NCI-H510A treated with DMSO at 0.1 percent for 48 hours (cell line): ENCODE measurements around the gene NTRK2.

Experiments
- DNase-seq: peaks from one replicate; lab custom pipeline; 2025; lab: John Stamatoyannopoulos, UW

Gene NTRK2

DNA sequence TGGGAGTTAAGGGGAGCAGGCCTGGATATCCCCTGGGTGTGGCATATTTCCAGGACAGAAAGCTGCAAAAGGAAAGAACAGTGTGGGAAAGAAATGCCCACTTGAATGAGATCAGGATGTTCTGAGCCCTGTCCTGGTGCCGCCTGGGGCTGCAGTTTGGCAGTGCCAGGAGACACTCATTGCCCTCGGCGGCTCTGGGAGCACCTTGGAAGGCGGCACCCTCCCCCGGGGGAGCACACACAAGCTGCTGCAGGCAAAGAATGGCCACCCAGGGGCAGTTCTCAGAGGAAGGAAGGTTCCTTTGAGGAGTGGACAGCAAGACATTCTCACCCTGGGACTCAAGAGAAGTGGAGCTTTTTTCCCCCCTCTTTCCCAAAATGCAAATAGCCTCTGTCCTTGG, 305.3 kb downstream of the NTRK2 start:
- DNase-seq, result no peak

- no peak for DNase-seq
These were observed 306.4 kb downstream of the NTRK2 start for GRCh38 chr9:84975926-84976325.

GRCh38 chr9:84978661-84979060, 309.1 kb downstream of the NTRK2 start:
- no peak for DNase-seq

GRCh38 chr9:84983749-84984148, 314.2 kb downstream of the NTRK2 start:
- DNase-seq, result no peak

DNA sequence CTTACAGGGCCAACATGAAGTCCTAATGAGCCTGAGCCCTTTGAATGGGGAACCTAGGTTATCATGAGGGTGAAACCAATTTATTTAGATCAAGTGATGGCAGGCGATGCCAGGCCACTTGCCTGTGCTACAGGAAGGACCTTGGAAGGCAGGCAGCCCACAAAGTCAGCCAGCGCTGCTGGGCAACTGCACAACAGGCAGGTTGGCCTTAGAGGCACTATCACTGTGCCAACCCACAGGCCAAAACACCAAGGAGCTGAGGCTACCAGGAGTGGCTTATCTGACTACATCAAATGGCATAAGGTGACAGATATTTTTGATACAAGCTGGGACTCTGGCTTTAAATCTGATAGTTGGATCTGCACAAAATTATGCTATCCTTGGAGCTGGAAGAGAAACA, 319.1 kb downstream of the NTRK2 start:
- DNase-seq, result no peak

- DNase-seq, result no peak
These were observed 320.9 kb downstream of the NTRK2 start for GRCh38 chr9:84990416-84990815.

- no peak for DNase-seq
These were observed 321.5 kb downstream of the NTRK2 start for GRCh38 chr9:84990850-84991513.

- no peak for DNase-seq
These were observed 322.0 kb downstream of the NTRK2 start for GRCh38 chr9:84991514-84991870.

DNA sequence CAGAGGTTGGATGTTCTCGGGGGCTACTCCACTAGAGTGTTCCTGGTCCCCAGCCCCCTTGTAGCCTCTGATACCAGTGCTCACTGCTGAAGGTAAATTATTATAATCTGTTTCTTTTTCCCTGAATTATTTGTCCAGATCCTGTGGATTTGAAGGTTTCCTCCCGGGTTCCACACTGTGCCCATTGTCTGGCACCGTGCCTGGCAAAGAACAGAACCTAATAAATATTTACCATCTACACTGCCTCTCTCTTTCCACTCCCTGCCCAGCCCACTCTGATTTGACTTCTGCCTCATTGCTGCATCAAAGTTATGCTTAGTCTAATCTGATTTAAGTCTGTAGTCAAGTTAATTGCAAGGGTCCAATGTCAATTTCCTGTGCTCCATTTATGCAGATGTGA, 322.9 kb downstream of the NTRK2 start:
- no peak for DNase-seq

DNA sequence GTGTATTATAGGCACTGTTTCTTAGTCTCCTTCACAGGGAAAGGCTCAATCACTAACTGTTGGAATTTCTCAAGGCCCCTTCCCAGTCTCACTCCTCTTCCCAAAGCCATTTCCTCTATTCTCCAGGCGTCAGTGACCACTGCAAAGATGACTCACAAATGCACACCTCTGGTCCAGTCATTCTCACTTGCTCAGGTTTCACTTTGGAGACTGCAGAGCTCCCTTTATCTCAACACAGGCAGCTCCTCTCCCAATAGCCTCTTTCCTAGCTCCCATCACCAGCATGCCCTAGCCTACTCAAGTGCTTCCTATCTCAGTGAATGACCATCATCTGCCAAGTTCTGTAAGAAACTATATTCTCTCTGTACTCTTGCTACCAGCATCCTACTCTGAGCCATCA, 323.6 kb downstream of the NTRK2 start:
- no peak for DNase-seq

GRCh38 chr9:84996029-84996428, 326.5 kb downstream of the NTRK2 start:
- no peak for DNase-seq

GRCh38 chr9:84996716-84997115, 327.2 kb downstream of the NTRK2 start:
- DNase-seq, result no peak

GRCh38 chr9:84997472-84997871, 327.9 kb downstream of the NTRK2 start:
- DNase-seq, result no peak

DNA sequence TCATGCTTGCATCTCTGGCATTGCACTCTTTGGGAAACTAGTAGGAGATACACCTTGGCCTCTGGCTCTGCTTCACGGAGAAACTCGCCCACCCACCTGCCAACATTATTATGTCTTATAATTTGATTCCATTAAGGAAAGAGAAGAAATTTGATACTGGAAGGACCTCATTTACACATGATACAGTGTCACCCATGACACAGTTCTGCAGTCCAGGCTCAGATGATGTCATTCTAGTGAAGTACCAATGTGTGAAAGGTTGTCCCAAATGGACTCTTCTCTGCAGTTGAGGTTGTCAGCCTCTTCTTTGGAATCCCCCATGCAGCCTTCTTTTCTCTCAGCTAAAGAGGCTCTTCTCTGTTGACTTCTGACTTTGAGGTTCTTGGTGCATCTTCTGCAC, 329.1 kb downstream of the NTRK2 start:
- DNase-seq, result no peak

DNA sequence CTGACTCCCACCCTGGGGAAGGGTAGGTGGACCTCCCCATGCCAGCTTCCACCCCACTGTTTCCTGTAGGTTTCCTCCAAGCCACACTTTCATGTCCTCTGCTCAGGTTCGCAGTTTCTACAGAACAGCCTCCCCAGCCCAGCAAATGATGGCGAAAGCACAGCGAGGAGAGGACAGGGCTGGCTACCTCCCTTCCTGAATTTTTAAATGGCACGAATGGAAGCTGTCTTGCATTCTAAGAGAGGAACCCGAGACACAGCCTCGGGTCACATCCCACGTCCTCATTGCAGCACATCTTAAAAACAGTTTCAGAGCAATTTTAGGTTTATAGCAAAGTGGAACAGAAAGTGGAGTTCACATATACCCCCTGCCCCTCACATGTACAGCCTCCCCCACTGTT, 330.3 kb downstream of the NTRK2 start:
- no peak for DNase-seq

GRCh38 chr9:85001925-85002324, 332.4 kb downstream of the NTRK2 start:
- DNase-seq, result no peak

- no peak for DNase-seq
These were observed 335.4 kb downstream of the NTRK2 start for GRCh38 chr9:85004818-85005413.

GRCh38 chr9:85007748-85008147, 338.2 kb downstream of the NTRK2 start:
- DNase-seq, result no peak

GRCh38 chr9:85008215-85008614, 338.7 kb downstream of the NTRK2 start:
- no peak for DNase-seq

- no peak for DNase-seq
These were observed 339.7 kb downstream of the NTRK2 start for GRCh38 chr9:85009251-85009650.

DNA sequence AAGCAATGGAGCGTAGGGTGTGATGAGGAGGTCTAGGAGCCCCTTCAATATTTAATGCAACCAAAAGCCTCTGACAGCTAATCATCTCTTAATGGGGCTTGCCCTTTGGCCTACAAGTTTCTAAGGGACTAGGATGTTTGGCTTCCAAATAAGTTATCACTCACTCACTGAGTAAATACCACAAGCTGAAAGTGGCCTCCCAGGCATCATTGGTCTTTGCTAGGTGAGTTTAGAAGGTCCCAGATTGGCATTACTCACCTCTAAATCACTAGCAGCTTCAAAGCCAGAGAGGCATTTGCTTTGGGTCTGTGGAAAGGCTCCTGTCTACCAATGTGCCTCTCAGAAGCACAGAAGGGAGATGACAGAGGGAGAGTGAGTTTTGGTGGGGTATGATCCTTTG, 344.2 kb downstream of the NTRK2 start:
- no peak for DNase-seq

DNA sequence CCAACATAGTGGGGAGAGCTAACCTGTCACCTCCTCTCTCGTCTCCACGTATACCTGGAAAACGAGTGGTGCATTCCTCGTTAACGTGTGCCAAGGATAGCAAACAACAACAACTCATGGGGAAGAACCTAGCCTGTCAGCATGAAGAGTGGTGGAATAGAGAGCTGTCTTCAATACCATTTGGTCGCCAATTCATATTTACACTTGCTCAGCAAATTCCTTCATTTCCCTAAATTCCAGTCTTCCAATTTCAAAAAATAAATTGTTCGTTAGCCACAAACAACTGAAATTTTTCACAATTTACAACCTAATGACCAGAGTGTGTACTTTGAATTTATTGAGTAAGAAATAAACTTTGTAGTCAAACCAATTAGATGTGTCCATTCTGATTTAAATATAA, 344.8 kb downstream of the NTRK2 start:
- DNase-seq, result no peak

- no peak for DNase-seq
These were observed 347.0 kb downstream of the NTRK2 start for GRCh38 chr9:85016384-85017006.

DNA sequence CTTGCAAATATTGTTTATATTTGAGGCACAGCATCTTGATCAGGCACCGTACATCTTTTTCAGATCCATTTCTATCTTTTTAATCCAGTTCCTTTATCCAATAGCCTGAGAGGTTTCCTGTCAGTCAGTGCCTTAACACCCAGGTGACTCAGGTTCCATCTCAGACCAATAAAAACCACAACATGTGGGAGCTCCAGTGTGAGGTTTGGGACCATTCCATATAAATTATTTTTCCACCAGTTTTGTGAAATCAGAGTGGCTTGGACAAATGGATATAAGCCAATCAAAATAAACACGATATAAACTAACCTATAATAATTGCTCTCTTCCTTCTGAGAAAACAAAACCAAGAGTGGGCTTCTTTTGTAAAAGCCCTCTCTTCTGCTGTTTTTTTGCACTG, 351.3 kb downstream of the NTRK2 start:
- no peak for DNase-seq
